ENCODE data around the gene CD59.
"Not testable (repeated sequence)": the region's sequence is repeated elsewhere in the genome, so short reads cannot be mapped to it uniquely, and the experiment has no call there.

Gene CD59

DNA sequence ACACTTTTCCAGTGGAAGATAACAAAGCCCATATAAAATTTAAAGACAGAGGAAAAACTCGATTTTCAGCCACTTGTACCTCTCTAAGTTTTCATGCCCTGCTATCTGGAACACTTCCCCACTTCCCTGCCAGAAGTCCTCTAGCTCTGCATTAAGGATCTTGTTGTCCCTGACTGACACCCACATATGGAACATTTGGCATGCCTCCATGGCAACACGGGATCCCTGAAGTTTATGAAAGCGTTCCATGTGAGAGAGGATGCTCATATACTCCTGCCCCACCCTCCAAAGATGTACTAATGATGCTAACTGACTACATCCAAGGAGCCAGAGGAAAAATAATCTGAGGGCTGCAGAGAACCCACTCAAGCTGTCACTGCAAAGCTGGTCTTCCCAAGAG lies 26.8 kb downstream of the CD59 start:
- in situ Hi-C loops (cut with HindIII; ENCODE audit: low sequenced_read_pairs): no loop called here
- no peak overlapping the region for H3K4me3 ChIP-seq (ENCODE audit: low read depth, low read length)
- TF ChIP-seq, protein P1, sequence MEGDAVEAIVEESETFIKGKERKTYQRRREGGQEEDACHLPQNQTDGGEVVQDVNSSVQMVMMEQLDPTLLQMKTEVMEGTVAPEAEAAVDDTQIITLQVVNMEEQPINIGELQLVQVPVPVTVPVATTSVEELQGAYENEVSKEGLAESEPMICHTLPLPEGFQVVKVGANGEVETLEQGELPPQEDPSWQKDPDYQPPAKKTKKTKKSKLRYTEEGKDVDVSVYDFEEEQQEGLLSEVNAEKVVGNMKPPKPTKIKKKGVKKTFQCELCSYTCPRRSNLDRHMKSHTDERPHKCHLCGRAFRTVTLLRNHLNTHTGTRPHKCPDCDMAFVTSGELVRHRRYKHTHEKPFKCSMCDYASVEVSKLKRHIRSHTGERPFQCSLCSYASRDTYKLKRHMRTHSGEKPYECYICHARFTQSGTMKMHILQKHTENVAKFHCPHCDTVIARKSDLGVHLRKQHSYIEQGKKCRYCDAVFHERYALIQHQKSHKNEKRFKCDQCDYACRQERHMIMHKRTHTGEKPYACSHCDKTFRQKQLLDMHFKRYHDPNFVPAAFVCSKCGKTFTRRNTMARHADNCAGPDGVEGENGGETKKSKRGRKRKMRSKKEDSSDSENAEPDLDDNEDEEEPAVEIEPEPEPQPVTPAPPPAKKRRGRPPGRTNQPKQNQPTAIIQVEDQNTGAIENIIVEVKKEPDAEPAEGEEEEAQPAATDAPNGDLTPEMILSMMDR (IDR thresholded peaks at IDR 0.05; ENCODE audit: low read depth, low read length): no peak
- no peak for DNase-seq (ENCODE audit: low read depth, low spot score)

DNA sequence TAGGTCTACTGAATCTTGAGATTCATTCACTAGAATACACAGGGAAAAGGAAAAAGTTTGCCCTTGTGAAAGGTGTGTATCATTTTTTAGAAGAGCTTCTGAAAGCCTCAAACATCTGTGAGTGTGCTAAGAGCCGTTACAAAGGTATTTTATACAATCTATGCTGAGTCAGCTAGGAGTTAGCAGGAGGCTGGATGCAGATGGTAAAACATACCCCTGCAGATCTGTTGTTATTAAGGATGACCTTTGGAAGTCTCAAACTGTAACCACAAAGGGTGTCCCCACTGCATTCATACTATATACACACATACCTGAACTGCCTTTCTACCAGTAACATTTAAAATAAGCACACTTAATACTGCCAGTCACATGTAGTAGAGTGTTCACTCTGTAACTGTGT lies 27.2 kb downstream of the CD59 start:
- no peak overlapping the region for H3K4me3 ChIP-seq (ENCODE audit: low read depth, low read length)
- DNase-seq (ENCODE audit: low read depth, low spot score): no peak
- in situ Hi-C loops (cut with HindIII; ENCODE audit: low sequenced_read_pairs): no loop called here
- TF ChIP-seq, protein P1 (IDR thresholded peaks at IDR 0.05; ENCODE audit: low read depth, low read length): no peak

DNA sequence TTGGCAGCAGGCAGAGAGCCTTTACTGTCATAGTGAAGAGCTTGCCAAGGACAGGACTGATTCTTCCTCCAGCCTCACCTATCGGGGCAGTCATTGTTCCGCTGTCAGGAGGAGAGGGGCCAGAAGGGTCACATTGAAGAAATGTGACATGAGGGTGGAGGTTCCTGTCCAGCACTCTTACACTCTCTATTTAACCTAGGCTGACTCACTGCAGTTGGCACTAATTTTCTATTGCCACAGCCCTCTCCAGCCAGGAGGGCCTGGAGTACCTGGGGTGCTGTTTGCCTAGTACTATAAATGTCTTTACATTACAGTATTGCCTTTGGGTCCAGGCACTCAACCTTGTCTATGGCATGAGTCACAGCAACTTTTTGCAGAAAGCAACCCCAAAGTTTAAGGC lies 28.4 kb downstream of the CD59 start:
- H3K4me3 ChIP-seq (ENCODE audit: low read depth, low read length); DNase-seq (ENCODE audit: low read depth, low spot score); in situ Hi-C loops (cut with HindIII; ENCODE audit: low sequenced_read_pairs): not testable (repeated sequence)

DNA sequence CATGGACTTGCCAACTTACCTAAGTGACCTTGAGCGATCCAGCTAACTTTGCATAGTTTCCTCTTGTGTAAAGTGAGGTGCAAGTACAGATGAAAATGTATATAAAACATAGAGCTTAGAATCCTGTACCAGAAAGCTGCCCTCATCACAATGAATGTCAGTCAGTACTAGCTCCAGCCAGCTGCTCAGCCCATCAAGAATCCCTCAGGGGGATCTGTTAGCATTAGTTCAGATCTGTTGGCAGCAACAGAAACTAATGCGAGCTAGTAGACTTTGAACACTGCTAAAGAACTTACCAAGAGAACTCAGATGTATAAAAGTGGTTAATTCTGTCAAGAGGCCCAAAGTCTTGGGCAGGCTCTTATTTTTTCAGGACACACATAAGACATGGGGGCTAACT lies 29.3 kb downstream of the CD59 start:
- in situ Hi-C loops (cut with HindIII; ENCODE audit: low sequenced_read_pairs): no loop called here
- H3K4me3 ChIP-seq (ENCODE audit: low read depth, low read length): no peak overlapping the region
- DNase-seq (ENCODE audit: low read depth, low spot score): no peak
- TF ChIP-seq, protein P1 (IDR thresholded peaks at IDR 0.05; ENCODE audit: low read depth, low read length): no peak

DNA sequence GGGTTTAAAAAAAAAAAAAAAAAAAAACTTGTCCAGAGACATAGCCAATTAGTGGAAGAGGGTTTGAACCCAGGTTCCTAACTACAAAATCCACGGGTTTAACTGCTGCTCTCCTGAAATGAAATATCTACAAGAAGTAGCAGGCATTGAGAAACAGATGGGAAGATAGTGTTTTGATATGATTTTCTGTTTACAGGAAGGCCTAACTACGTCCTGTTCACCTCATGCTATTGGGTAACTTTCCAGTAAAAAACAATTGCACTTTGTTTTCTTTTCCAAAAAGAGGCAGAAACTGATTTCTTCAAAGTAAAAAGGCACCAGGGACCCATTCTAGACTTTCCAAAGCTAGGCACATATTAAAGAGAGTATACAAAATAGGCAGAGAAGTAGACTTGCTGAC lies 29.7 kb downstream of the CD59 start:
- TF ChIP-seq, protein P1 (IDR thresholded peaks at IDR 0.05; ENCODE audit: low read depth, low read length): no peak
- DNase-seq (ENCODE audit: low read depth, low spot score): no peak
- in situ Hi-C loops (cut with HindIII; ENCODE audit: low sequenced_read_pairs): no loop called here
- no peak overlapping the region for H3K4me3 ChIP-seq (ENCODE audit: low read depth, low read length)

DNA sequence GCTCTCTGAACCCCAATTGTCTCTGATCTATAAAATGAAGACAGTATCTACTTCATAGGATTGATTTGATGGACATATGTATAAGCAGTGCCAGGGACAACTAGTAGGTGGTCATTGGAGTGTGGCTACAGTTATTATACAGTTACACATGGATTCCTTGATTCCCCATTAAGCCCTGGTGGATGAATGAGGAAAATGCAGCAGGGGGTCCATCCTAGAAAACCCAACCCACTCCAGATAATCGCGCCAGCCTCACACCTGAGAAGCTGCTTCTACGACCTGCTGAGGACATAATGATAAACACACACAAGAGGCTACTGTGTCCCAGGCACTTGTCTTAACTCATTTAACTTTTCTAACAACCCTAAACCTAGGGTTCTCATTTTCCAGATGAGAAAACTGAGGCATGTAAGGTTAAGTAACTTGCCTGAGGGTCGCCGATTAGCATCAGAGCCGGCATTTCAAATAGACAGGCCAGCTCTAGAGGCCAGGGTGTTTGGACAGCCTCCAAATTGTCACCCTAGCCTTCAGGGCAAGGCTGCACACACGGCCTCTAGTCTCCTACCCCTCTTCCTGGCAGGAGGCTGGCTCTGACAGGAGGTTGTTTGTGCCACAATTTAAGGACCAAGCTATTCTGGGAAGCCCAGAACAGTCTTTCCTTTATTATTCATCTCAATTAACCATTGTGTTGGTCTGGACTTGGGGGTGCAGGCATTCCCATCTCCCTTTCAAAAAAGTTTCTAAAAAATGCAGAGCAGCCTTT lies 31.8 kb downstream of the CD59 start:
- DNase-seq (ENCODE audit: low read depth, low spot score): no peak

DNA sequence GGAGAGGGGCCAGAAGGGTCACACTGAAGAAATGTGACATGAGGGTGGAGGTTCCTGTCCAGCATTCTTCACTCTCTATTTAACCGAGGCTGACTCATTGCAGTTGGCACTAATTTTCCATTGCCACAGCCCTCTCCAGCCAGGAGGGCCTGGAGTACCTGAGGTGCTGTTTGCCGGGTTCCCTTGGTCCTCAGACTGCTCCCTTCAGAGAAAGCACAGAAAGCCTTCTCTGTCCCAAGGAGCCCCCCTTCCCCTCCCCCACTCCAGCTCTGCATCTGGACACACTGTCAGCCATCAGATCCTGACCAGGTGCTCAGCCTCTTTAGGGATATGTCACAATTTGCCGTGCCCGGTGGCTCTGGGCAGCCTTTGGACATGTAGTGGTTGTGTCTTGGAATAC lies 32.4 kb downstream of the CD59 start:
- DNase-seq (ENCODE audit: low read depth, low spot score): no peak
- H3K4me3 ChIP-seq (ENCODE audit: low read depth, low read length): no peak overlapping the region
- in situ Hi-C loops (cut with HindIII; ENCODE audit: low sequenced_read_pairs): no loop called here
- TF ChIP-seq, protein P1 (IDR thresholded peaks at IDR 0.05; ENCODE audit: low read depth, low read length): no peak

More for the DNA sequence above, 31.8 kb downstream of the CD59 start:
- H3K4me3 ChIP-seq (ENCODE audit: low read depth, low read length): no peak overlapping the region
- TF ChIP-seq, protein P1 (IDR thresholded peaks at IDR 0.05; ENCODE audit: low read depth, low read length): no peak
- in situ Hi-C loops (cut with HindIII; ENCODE audit: low sequenced_read_pairs): no loop called here
